A549 treated with ZK216348 at 1 μM for 4 hours (cell line): ENCODE measurements around the gene C9. TPM values are rescaled to one million over a fixed set of nuclear protein-coding genes. Genes with fewer than 3 reads are reported as not detected.

Source experiments
- total RNA-seq: library from RNA; stranded (reverse); fragments of 200-300 nt; extraction: Qiagen RNA extraction; gene quantifications from 5 replicates; pipeline ENCODE4 v1.2.3, GENCODE V29; 2022; ENCODE audit warnings: low read depth

C9 gene
- not detected in 5 replicates for total RNA-seq

GRCh38 chr5:39364367-39364766 lies at the start of gene C9:
TSS of gene C9 (minus strand) at chr5:39364495. CDS start at chr5:39364464, 31 bp downstream.

Other genes with a start within 250 kb of the C9 start
- 9.7 to 18.1 TPM (median 12.6 TPM) in 5 replicates for gene FYB1, start 144.9 kb downstream of the C9 start, total RNA-seq
- 8.5 to 12.0 TPM (median 10.4 TPM) in 5 replicates for gene DAB2, start 60.5 kb upstream of the C9 start, total RNA-seq